ENCODE data around the gene GSTO1.

The GSTO1 gene

DNA sequence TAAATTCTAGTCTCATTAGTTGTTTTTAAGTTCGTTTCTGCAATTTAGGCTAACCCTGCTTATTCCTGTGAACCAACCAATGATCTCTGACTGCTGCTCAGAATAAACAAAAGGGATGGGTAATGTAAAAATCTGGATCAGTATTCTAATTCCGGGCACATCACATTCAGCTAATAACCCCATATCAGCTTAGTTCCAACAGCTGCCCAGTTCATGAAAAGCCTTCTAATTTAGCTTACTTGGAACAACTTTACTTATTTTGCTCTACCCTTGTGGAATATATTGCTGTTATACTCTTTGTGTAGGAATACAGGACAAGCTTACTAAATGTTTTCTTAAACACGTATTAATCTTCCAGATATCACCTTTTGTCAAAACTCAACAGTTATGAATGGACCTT lies 18.9 kb upstream of the GSTO1 start:
- ATAC-seq = no peak

GRCh38 chr10:104240078-104240477 lies 14.6 kb upstream of the GSTO1 start:
- ATAC-seq = no peak
- TF ChIP-seq ZNF70 (CRISPR knock-in tag; IDR thresholded peaks at IDR 0.05) (no peak), ARNTL (CRISPR knock-in tag; IDR thresholded peaks at IDR 0.05; ENCODE audit: borderline replicate concordance, low read depth) (no peak), ISL1 (CRISPR knock-in tag; IDR thresholded peaks at IDR 0.05) (no peak), BACH2 (CRISPR knock-in tag; IDR thresholded peaks at IDR 0.05; ENCODE audit: borderline replicate concordance) (no peak), TCF4 (CRISPR knock-in tag; IDR thresholded peaks at IDR 0.05; ENCODE audit: borderline replicate concordance) (no peak), OSR1 (CRISPR knock-in tag; IDR thresholded peaks at IDR 0.05) (no peak), GLIS3 (CRISPR knock-in tag; IDR thresholded peaks at IDR 0.05) (no peak), ZNF8 (CRISPR knock-in tag; IDR thresholded peaks at IDR 0.05) (no peak), ZNF565 (CRISPR knock-in tag; conservative IDR thresholded peaks at IDR 0.05; ENCODE audit: low read depth) (no peak), ESRRG (CRISPR knock-in tag; IDR thresholded peaks at IDR 0.05) (no peak), ZFP30 (CRISPR knock-in tag; IDR thresholded peaks at IDR 0.05) (no peak), POU6F1 (CRISPR knock-in tag; IDR thresholded peaks at IDR 0.05; ENCODE audit: borderline replicate concordance, low read depth) (no peak), PATZ1 (CRISPR knock-in tag; IDR thresholded peaks at IDR 0.05; ENCODE audit: borderline replicate concordance) (no peak), PPARA (CRISPR knock-in tag; IDR thresholded peaks at IDR 0.05; ENCODE audit: borderline replicate concordance) (no peak), RARB (CRISPR knock-in tag; IDR thresholded peaks at IDR 0.05) (no peak)
- TF ChIP-seq, protein P1, sequence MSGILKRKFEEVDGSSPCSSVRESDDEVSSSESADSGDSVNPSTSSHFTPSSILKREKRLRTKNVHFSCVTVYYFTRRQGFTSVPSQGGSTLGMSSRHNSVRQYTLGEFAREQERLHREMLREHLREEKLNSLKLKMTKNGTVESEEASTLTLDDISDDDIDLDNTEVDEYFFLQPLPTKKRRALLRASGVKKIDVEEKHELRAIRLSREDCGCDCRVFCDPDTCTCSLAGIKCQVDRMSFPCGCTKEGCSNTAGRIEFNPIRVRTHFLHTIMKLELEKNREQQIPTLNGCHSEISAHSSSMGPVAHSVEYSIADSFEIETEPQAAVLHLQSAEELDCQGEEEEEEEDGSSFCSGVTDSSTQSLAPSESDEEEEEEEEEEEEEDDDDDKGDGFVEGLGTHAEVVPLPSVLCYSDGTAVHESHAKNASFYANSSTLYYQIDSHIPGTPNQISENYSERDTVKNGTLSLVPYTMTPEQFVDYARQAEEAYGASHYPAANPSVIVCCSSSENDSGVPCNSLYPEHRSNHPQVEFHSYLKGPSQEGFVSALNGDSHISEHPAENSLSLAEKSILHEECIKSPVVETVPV (CRISPR knock-in tag; IDR thresholded peaks at IDR 0.05) = no peak

More for the DNA sequence above, 18.9 kb upstream of the GSTO1 start:
- TF ChIP-seq BACH2 (CRISPR knock-in tag; IDR thresholded peaks at IDR 0.05; ENCODE audit: borderline replicate concordance) (no peak), GLIS3 (CRISPR knock-in tag; IDR thresholded peaks at IDR 0.05) (no peak), OSR1 (CRISPR knock-in tag; IDR thresholded peaks at IDR 0.05) (no peak), ZC3H10 (CRISPR knock-in tag; IDR thresholded peaks at IDR 0.05) (no peak), ESRRG (CRISPR knock-in tag; IDR thresholded peaks at IDR 0.05) (no peak), CSDC2 (CRISPR knock-in tag; IDR thresholded peaks at IDR 0.05) (no peak), ZNF8 (CRISPR knock-in tag; IDR thresholded peaks at IDR 0.05) (no peak), PATZ1 (CRISPR knock-in tag; IDR thresholded peaks at IDR 0.05; ENCODE audit: borderline replicate concordance) (no peak), PPARA (CRISPR knock-in tag; IDR thresholded peaks at IDR 0.05; ENCODE audit: borderline replicate concordance) (no peak), ISL1 (CRISPR knock-in tag; IDR thresholded peaks at IDR 0.05) (no peak), ZFP30 (CRISPR knock-in tag; IDR thresholded peaks at IDR 0.05) (no peak)
- TF ChIP-seq, protein P1 (CRISPR knock-in tag; IDR thresholded peaks at IDR 0.05) = no peak
- TF ChIP-seq, protein P2, sequence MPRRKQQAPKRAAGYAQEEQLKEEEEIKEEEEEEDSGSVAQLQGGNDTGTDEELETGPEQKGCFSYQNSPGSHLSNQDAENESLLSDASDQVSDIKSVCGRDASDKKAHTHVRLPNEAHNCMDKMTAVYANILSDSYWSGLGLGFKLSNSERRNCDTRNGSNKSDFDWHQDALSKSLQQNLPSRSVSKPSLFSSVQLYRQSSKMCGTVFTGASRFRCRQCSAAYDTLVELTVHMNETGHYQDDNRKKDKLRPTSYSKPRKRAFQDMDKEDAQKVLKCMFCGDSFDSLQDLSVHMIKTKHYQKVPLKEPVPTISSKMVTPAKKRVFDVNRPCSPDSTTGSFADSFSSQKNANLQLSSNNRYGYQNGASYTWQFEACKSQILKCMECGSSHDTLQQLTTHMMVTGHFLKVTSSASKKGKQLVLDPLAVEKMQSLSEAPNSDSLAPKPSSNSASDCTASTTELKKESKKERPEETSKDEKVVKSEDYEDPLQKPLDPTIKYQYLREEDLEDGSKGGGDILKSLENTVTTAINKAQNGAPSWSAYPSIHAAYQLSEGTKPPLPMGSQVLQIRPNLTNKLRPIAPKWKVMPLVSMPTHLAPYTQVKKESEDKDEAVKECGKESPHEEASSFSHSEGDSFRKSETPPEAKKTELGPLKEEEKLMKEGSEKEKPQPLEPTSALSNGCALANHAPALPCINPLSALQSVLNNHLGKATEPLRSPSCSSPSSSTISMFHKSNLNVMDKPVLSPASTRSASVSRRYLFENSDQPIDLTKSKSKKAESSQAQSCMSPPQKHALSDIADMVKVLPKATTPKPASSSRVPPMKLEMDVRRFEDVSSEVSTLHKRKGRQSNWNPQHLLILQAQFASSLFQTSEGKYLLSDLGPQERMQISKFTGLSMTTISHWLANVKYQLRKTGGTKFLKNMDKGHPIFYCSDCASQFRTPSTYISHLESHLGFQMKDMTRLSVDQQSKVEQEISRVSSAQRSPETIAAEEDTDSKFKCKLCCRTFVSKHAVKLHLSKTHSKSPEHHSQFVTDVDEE (CRISPR knock-in tag; IDR thresholded peaks at IDR 0.05) = no peak
